Pons (tissue), 1 donor: ENCODE measurements around the gene MBOAT1.

ENCODE experiments used
- DNase-seq: peaks from one replicate; pipeline ENCODE4 v3.0.0-alpha.2; 2016; ENCODE audit warnings: low spot score

MBOAT1 gene

DNA sequence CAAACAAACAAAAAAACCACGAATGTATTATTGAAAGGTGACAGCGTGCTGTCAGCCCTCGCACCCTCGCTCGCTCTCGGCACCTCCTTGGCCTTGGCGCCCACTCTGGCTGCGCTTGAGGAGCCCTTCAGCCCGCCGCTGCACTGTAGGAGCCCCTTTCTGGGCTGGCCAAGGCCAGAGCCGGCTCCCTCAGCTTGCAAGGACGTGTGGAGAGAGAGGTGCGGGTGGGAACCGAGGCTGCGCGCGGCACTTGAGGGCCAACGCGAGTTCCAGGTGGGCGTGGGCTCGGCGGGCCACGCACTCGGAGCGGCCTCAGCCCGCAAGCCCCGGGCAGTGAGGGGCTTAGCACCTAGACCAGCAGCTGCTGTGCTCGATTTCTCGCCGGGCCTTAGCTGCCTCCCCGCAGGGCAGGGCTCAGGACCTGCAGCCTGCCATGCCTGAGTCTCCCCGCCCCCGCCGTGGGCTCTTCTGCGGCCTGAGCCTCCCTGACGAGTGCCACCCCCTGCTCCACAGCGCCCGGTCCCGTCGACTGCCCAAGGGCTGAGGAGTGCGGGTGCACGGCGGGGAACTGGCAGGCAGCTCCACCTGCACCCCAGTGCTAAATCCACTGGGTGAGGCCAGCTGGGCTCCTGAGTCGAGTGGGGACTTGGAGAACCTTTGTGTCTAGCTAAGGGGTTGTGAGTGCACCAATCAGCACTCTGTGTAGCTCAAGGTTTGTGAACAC is 20.9 kb upstream of the MBOAT1 start:
- DNase-seq, result no peak

- DNase-seq, result no peak
Observed at GRCh38 chr6:20232188-20232587, 19.9 kb upstream of the MBOAT1 start.

DNA sequence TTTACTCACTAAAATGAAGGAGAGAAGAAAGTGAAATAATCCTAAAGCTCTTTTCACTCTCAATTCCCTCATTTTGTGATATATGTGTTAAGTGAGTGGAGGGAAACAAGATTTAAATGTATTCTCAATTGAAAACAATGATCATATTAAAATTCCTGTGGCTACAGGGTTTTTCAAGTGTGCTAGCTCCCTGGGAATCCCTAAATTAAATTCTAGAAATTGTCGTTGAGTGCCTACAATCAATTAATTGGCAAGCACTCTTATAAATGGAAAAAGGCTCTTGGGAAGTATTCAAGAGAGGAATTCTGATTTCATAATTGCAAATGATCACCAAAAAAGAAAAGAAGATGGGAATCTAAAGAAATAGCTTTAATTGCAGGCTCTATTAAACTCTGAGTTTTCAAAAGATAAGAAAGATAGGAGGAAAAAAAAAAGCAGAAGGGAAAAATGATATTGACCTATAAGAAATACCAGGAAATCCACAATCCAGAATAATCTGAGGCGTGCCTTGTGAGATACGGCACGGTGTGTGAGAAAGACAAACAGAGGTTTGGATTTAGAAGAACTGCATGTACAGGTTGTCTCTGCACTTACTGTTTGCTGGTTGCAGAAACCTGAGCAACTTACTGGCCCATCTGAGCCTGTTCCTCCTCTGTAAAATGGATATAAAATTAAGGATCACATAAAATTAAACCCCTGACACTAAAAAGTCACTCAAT is 18.3 kb upstream of the MBOAT1 start:
- DNase-seq, result no peak

DNA sequence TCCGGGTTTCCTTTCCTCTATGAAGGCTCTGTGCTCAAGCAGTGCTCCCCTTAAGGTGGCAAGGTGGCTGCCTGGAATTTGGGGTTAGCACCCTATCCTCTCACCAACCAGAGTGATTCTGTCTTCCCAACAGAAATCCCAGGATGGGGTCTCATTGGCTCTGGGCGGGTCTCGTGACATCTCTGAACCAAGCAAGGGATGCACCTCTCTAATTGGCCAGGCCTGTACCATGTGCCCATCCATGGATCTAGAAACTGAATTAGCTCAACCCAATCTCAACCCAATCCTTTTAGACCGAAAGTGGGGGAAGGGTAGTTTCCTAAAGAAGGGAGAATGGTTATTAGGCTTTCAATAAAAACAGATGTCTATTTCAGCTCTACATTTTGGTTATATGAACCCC is 17.6 kb upstream of the MBOAT1 start:
- no peak for DNase-seq

DNA sequence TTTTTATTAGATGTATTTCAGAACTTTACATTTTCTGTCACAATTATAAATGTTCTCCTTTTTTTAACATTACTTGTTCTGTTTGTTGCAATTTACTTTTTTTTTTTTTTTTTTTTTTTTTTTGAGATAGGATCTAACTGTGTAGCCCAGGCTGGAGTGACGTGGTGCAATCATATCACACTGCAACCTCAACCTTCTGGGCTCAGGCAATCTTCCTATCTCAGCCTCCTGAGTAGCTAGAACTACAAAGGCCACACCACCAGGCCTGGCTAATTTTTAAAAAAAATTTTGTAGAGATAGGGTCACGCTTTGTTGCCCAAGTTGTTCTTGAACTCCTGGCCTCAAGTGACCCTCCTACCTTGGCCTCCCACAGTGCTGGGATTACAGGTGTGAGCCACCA is 15.1 kb upstream of the MBOAT1 start:
- DNase-seq, result no peak

DNA sequence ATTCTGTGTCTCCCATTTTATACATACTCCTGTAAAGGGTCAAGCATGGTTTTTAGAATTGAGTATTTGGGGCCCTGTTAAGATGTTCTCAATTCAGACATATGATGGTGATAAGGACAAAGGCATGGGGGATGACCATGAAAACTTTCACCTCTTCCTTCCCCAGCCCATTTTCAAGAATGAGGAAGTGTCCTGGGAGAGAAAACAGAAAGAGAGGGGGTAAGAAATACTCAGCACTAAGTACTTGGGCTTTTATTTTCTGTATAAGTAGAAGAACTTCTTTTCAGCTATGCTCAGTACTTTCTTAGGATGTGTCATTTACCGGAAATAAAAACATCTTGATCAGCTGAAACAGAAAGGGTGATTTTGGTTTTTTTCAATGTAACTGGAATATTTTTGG is 10.9 kb upstream of the MBOAT1 start:
- no peak for DNase-seq

DNA sequence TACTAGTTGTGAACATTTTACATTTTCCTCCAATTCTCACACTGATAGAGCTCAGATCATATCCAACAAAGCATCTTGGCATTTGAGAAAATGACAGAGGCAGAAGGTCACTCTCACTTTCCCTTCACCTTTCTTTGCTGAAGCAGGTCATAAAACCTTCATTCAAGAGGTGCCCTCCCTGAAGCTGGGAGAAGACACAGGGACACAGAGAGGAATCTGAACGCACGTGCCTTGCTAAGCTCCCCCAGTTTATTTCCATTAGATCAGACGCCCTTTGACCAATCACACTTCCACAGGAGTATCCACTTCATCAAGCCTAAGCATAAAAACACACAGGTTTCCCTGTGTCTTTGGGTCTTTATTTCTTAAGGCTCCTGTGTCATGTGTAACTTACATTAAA is 9.2 kb upstream of the MBOAT1 start:
- DNase-seq, result no peak

GRCh38 chr6:20220359-20220758 is 8.1 kb upstream of the MBOAT1 start:
- no peak for DNase-seq

DNA sequence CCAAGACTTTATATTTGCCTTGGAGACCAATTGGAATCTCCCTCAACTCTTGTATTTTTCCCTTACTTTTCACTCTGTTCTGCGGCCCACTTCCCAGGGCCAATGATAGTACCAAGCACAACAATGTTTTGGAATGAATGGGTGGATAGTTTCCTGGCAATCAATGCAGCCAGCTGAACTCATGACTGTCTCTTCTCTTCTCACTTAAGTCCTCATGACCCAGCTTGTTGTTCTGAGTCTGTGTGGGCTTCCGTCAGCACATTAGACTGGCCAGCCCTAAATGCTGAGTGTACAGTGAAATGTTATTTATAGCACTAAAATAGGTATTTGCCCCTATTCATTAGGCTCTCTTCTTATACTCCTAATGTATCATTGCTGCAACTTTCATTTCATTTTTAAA is 5.6 kb upstream of the MBOAT1 start:
- peak; percentile 79 for DNase-seq

- no peak for DNase-seq
Observed at GRCh38 chr6:20217324-20217855, 5.1 kb upstream of the MBOAT1 start.

- DNase-seq, result no peak
Observed at GRCh38 chr6:20215310-20215709, 3.0 kb upstream of the MBOAT1 start.

GRCh38 chr6:20213271-20213798 is 1.1 kb upstream of the MBOAT1 start:
- no peak for DNase-seq

DNA sequence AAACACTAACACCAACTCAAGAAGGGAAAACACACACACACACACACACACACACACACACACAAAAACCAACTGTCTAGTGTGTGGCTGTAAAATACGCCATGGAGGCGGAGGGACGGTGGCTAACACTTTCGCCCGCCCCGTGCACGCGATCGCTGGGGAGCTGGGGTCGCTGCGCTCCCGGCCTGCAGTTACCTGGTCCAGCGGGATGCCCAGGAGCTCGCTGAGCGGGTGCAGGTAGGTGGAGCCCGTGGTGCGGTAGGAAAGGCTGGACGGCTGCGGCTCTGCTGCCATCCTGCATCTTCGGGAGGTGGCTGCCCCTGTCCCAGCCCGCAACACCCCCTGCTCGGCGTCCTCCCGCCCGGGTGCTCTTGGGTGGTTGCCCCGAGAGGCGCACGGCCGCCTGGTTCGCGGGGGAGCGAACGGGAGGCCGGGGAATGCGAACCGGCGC is 303 bp downstream of the MBOAT1 start:
- DNase-seq, result no peak

DNA sequence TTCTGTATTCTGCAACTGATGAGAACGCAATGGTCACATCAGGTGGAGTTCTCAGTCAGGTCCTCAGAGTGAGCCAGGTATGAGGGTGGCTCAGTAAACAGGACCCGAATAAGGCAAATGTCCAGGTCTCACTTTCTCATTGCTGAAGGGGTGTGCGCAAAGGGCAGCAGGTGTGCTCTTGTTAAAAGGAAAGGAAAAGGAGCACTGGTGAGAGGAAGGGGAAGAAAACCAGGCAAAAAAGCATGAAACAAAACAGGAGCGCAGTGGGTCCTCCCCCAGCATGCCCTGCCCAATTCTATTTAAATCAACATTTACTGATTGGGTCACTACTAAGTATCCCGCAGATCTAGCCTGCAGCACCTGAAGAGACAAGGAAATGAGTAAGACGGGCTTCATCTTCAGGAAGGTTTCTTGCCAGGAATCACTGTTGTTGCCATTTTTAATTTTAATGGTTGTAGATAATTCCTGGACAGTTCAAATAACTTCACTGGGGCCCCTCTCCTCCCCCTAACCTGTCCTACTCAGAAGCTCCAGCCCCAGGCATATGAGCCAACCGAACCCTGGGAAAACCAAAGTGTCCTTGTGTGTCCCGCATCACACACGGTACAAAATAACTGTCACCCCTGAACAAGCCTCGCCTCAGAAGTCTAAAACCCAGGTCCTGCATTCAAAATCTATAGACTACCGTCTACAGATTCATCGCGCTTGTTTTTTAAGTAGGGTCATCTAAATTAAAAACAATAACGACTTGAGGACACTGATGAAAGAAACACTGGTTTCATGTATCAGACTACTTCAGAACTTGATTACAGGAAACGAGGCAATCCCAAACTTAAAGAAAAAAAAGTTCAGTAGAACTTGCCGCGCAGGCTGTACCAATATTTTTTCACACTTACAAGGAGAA is 980 bp downstream of the MBOAT1 start:
- no peak for DNase-seq

- DNase-seq, result no peak
Observed at GRCh38 chr6:20210158-20210557, 2.1 kb downstream of the MBOAT1 start.

GRCh38 chr6:20208687-20209378 is 3.4 kb downstream of the MBOAT1 start:
- no peak for DNase-seq

DNA sequence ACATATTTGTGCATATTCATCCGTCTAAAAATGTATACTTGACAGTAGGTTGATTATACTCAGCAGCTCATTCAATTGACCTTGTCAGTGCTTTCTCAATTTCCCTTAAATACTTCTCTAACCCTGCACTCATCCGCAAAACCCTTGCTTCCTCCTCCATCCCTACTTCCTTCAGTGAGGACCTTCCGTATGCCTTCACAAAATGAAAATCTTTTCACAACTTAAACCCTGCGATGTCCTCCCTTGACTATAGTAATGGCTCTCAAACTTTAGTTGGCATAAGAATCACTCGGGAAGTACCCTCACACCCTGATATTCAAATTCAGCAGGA is 5.2 kb downstream of the MBOAT1 start:
- no peak for DNase-seq

- DNase-seq, result no peak
Observed at GRCh38 chr6:20205722-20206161, 6.5 kb downstream of the MBOAT1 start.

GRCh38 chr6:20204512-20204894 is 7.8 kb downstream of the MBOAT1 start:
- no peak for DNase-seq

DNA sequence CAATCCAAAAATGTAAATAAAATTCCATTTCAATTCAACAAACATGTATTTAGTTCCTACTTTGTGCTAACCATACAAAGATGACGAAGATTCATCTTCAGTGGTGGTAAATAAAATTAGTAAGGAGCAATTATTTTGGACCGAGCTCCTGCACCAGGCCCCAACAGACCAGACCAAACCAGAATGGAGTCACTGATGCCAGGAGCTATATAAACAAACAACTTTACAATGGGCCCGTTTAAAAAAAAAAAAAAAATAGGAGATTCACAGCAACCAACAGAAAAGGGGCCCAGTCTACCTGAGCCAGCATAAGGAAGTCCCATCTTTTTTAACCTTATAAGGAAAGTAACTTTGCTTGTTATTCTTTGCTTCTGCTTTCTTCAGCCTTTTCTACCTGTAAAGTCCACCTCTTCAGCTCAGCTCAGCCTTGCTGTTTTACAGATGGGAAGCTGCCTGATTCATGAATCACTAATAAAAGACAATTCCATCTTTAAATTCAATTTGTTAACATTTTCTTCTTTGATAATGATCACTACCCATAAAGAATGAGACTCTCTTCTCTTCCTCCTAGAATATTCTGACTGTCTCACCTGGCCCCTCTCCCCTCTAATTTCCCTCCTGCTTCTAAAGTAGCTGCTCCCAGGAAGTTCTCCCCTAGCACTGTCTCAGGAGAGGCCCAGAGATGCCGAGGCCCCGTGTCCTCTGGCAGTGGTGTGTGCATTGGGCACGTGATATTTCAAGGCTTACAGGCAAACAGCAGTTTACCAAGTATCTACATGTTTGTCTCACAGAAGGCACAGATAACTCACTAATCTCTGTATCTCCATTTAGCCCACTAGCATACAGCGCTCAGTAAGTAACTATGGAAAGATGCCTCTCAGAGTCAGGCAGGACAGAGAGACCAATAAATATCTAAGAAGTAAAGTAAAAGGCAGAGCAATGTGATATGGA is 8.4 kb downstream of the MBOAT1 start:
- DNase-seq, result no peak
